GM23248 (cell line): ENCODE measurements around the gene CTAG1A.

ENCODE experiments used
- EZH2 ChIP-seq: fragments of 200-600 bp; sonication (generic); IDR thresholded peaks from 2 replicates; pipeline ENCODE4 v1.6.1; 2018; ENCODE audit warnings: antibody characterized with exemption, mild to moderate bottlenecking; ENCODE audit not compliant: insufficient read depth, poor library complexity, severe bottlenecking
- EZH2phosphoT487 ChIP-seq: fragments of 200-600 bp; sonication (generic); IDR thresholded peaks from 2 replicates; pipeline ENCODE4 v1.6.1; 2018; ENCODE audit warnings: antibody characterized with exemption, moderate library complexity, mild to moderate bottlenecking, low read depth; ENCODE audit not compliant: insufficient read depth

DNA sequence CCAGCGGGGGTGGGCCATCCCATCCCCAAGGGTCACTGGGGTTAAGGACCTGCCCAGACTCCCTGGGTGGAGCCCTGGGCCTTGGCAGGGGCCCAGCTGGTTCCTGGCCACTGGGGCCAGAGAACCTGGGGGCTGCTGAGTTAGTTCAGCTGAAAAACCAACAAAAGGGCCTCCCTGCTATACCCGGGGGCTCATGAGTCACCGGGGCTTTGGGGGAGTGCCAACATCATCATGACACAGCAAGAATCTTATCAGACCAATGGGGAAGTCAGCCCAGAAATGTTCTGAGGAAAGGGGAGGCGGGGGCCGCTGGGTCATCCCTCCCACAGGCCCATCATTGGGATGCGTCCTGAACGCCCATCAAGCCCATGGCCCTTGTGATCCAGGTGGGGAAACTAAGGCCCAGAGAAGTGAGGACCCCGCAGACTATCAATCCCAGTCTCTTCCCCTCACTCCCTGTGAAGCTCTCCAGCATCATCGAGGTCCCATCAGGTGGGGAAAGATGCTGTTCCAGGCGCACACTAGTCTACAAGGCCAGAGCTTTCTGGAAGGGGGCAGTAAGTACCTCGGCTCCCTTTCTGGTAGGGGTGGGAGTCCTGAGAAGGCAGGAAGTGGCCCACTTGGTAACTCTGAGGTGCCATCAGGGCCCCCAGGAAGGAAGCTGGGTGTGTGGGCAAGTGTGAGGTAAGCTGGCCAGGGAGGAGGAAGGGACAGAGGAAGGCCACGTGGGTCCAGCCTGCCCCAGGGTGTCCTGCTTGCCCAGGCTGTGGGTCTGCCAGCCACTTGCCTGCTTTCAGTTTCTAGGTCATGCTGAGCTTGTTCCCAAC is 42.8 kb upstream of the CTAG1A start:
- TF ChIP-seq EZH2 (no peak), EZH2phosphoT487 (no peak)
